Caco-2 (cell line): ENCODE results near the gene SELPLG. TPM values are rescaled to one million over a fixed set of nuclear protein-coding genes. Genes with fewer than 3 reads are reported as not detected.

Experiments used
- BruUV-seq: library from RNA; stranded (reverse); fragments of 400-500 nt; replicated peaks from 2 replicates; lab custom pipeline; 2021; lab: Mats Ljungman, UMichigan
- CTCF ChIA-PET: fragments of 300-600 bp; sonication (Branson Sonifier 250); formaldehyde crosslinking; loops from one replicate; lab custom pipeline; 2022; ENCODE audit warnings: antibody characterized with exemption; lab: Charles Lee
- POLR2A ChIA-PET: fragments of 300-600 bp; sonication (Branson Sonifier 250); formaldehyde crosslinking; loops from one replicate; lab custom pipeline; 2022; ENCODE audit warnings: antibody characterized with exemption; lab: Charles Lee
- DNase-seq, 2 experiments: peaks; one replicate each; pipeline versions ENCODE4 v3.0.0 to v3.0.0-alpha.2; 2020 to 2022
- H3K27me3 ChIP-seq: replicated peaks from 2 replicates; pipeline ENCODE4 v1.6.0; 2011; ENCODE audit warnings: low read length; ENCODE audit not compliant: control insufficient read depth, insufficient read depth
- H3K36me3 ChIP-seq: 2 replicates; pipeline ENCODE4 v1.5.1; 2011; ENCODE audit warnings: low read length; ENCODE audit not compliant: control insufficient read depth, insufficient read depth
- H3K4me1 ChIP-seq: fragments of 250-450 bp; sonication (Bioruptor Pico); 2 replicates; pipeline ENCODE4 v1.5.1; 2020; ENCODE audit warnings: mild to moderate bottlenecking
- H3K4me3 ChIP-seq: 2 replicates; pipeline ENCODE4 v1.5.1; 2011; ENCODE audit warnings: low read depth, mild to moderate bottlenecking, control low read depth, low read length
- H3K9me3 ChIP-seq: fragments of 250-450 bp; sonication (Bioruptor Pico); 2 replicates; pipeline ENCODE4 v1.5.1; 2020; ENCODE audit warnings: mild to moderate bottlenecking, moderate library complexity
- H3K27ac Mint-ChIP-seq: one replicate; pipeline ENCODE4 v1.8.0; 2022; ENCODE audit warnings: mixed read lengths; ENCODE audit not compliant: unreplicated experiment
- H3K27me3 Mint-ChIP-seq: one replicate; pipeline ENCODE4 v1.8.0; 2022; ENCODE audit warnings: mixed read lengths; ENCODE audit not compliant: insufficient read depth, unreplicated experiment
- H3K36me3 Mint-ChIP-seq: one replicate; pipeline ENCODE4 v1.8.0; 2022; ENCODE audit warnings: mild to moderate bottlenecking, mixed read lengths; ENCODE audit not compliant: insufficient read depth, unreplicated experiment
- H3K4me1 Mint-ChIP-seq: one replicate; pipeline ENCODE4 v1.8.0; 2022; ENCODE audit warnings: low read depth, mixed read lengths; ENCODE audit not compliant: unreplicated experiment
- H3K4me3 Mint-ChIP-seq: one replicate; pipeline ENCODE4 v1.8.0; 2022; ENCODE audit warnings: mild to moderate bottlenecking, moderate library complexity, mixed read lengths; ENCODE audit not compliant: unreplicated experiment
- H3K9me3 Mint-ChIP-seq: one replicate; pipeline ENCODE4 v1.8.0; 2022; ENCODE audit warnings: mixed read lengths; ENCODE audit not compliant: unreplicated experiment
- CTCF ChIP-seq, 2 experiments: fragments of 200-600 bp in 1 of 2; IDR thresholded peaks; 1 replicate in 1 of 2; 2 replicates in 1 of 2; pipeline versions ENCODE4 v1.5.1 to v1.8.0; 2011 to 2022; ENCODE audit warnings: antibody characterized with exemption in 1 of 2, control low read depth in 1 of 2, inconsistent platforms in 1 of 2, low read depth in 1 of 2, low read length in 1 of 2, mild to moderate bottlenecking in 1 of 2, moderate library complexity in 1 of 2; ENCODE audit not compliant: insufficient read depth in 1 of 2, severe bottlenecking in 1 of 2, unreplicated experiment in 1 of 2
- intact Hi-C: fragments of 100-400 bp; cut with micrococcal nuclease; formaldehyde crosslinking; loops from one replicate; pipeline ENCODE4 v1.10.0; 2022; ENCODE audit not compliant: unreplicated experiment
- total RNA-seq: library from RNA; stranded (reverse); gene quantifications from 2 replicates; pipeline ENCODE4 v1.2.3, GENCODE V29; 2022

The SELPLG gene
- total RNA-seq, 1 experiment from 2014 or later: 0.23 TPM

GRCh38 chr12:108667349-108667748 lies 33.7 kb upstream of the SELPLG start:
- ChIA-PET POLR2A (no interaction called here), CTCF (interaction anchor here (0.5 to 0.6 kb wide), 2 partner anchors 136 to 142 kb away, joined by 4 read pairs; no protein-coding TSS in a partner anchor)
- Histone ChIP-seq H3K27me3 (no peaks in the 10 kb centered on the region), H3K36me3 (no peaks in the 10 kb centered on the region), H3K4me3 (no peak overlapping the region), H3K9me3 (no peaks in the 10 kb centered on the region), H3K4me1 (peaks cover 6% of the 10 kb centered on the region; the same call in 1 of the 2 replicates)
- intact Hi-C loops: no loop called here
- BruUV-seq: no TSS peak
- no peak for TF ChIP-seq CTCF (IDR thresholded peaks at IDR 0.05; ENCODE audit: insufficient read depth in 1 of 2, low read depth in 1 of 2, low read length in 1 of 2, severe bottlenecking in 1 of 2, unreplicated experiment in 1 of 2)
- H3K4me3 Mint-ChIP-seq: no peak overlapping the region
- H3K27ac Mint-ChIP-seq: no peak overlapping the region
- H3K4me1 Mint-ChIP-seq: peaks cover 31% of the 10 kb centered on the region
- DNase-seq: no peak
- H3K36me3 Mint-ChIP-seq: peaks cover 36% of the 10 kb centered on the region
- no peaks in the 10 kb centered on the region for H3K27me3 Mint-ChIP-seq
- no peaks in the 10 kb centered on the region for H3K9me3 Mint-ChIP-seq

- H3K27me3 ChIP-seq: no peaks in the 10 kb centered on the region
- Mint-ChIP-seq H3K27ac (peak overlapping the region; percentile 62), H3K4me3 (no peak overlapping the region), H3K9me3 (no peaks in the 10 kb centered on the region), H3K36me3 (peaks cover 35% of the 10 kb centered on the region), H3K27me3 (no peaks in the 10 kb centered on the region), H3K4me1 (peaks cover 27% of the 10 kb centered on the region)
- no peaks in the 10 kb centered on the region for H3K36me3 ChIP-seq
- no TSS peak for BruUV-seq
- ChIA-PET POLR2A (no interaction called here), CTCF (interaction anchor here (0.6 kb wide), 1 partner anchor 137 kb away, joined by 4 read pairs; no protein-coding TSS in a partner anchor)
- no peak for TF ChIP-seq CTCF (IDR thresholded peaks at IDR 0.05; ENCODE audit: insufficient read depth in 1 of 2, low read depth in 1 of 2, low read length in 1 of 2, severe bottlenecking in 1 of 2, unreplicated experiment in 1 of 2)
- no peak for DNase-seq
- no peak overlapping the region for H3K4me3 ChIP-seq
- peaks cover 6% of the 10 kb centered on the region; the same call in 1 of the 2 replicates for H3K4me1 ChIP-seq
- intact Hi-C loops: no loop called here
- H3K9me3 ChIP-seq: no peaks in the 10 kb centered on the region
Measured at GRCh38 chr12:108666401-108666881, 32.7 kb upstream of the SELPLG start.

GRCh38 chr12:108665608-108666202 lies 32.0 kb upstream of the SELPLG start:
- Histone ChIP-seq H3K36me3 (no peaks in the 10 kb centered on the region), H3K9me3 (no peaks in the 10 kb centered on the region), H3K4me1 (peaks cover 6% of the 10 kb centered on the region; the same call in 1 of the 2 replicates), H3K27me3 (no peaks in the 10 kb centered on the region), H3K4me3 (no peak overlapping the region)
- CTCF ChIA-PET: interaction anchor here (2.2 kb wide), 1 partner anchor 102 kb away, joined by 12 read pairs; no protein-coding TSS in a partner anchor
- peaks cover 32% of the 10 kb centered on the region for H3K36me3 Mint-ChIP-seq
- no TSS peak for BruUV-seq
- no peak for DNase-seq
- no peak overlapping the region for H3K27ac Mint-ChIP-seq
- H3K4me1 Mint-ChIP-seq: peaks cover 22% of the 10 kb centered on the region
- no peaks in the 10 kb centered on the region for H3K9me3 Mint-ChIP-seq
- TF ChIP-seq CTCF (IDR thresholded peaks at IDR 0.05; ENCODE audit: insufficient read depth in 1 of 2, low read depth in 1 of 2, low read length in 1 of 2, severe bottlenecking in 1 of 2, unreplicated experiment in 1 of 2): no peak
- no peaks in the 10 kb centered on the region for H3K27me3 Mint-ChIP-seq
- POLR2A ChIA-PET: no interaction called here
- H3K4me3 Mint-ChIP-seq: no peak overlapping the region
- intact Hi-C loops: loop anchor here (1.0 kb wide), 3 partner anchors 26 to 286 kb away; no protein-coding TSS in a partner anchor
